ENCODE results near the gene MANBA.

DNA sequence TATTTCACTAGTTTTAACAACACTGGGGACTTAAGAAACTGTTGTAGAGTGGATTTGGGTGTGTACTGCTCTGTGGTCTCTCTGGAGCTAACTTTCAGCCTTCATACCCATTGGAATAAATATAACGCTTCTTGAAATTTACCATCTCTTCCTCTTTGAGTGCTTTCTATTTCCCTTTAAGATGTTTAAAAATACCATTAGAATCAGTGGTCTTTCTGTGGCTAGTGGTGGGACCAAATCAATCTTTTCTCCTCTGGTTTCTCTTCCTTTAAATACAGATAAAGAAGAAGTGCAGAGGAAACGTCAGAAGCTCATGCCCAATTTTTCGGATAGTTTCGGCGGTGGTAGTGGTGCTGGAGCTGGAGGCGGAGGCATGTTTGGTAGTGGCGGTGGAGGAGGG lies 167.6 kb downstream of the MANBA start:
- TF ChIP-seq, protein P1, sequence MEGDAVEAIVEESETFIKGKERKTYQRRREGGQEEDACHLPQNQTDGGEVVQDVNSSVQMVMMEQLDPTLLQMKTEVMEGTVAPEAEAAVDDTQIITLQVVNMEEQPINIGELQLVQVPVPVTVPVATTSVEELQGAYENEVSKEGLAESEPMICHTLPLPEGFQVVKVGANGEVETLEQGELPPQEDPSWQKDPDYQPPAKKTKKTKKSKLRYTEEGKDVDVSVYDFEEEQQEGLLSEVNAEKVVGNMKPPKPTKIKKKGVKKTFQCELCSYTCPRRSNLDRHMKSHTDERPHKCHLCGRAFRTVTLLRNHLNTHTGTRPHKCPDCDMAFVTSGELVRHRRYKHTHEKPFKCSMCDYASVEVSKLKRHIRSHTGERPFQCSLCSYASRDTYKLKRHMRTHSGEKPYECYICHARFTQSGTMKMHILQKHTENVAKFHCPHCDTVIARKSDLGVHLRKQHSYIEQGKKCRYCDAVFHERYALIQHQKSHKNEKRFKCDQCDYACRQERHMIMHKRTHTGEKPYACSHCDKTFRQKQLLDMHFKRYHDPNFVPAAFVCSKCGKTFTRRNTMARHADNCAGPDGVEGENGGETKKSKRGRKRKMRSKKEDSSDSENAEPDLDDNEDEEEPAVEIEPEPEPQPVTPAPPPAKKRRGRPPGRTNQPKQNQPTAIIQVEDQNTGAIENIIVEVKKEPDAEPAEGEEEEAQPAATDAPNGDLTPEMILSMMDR (conservative IDR thresholded peaks at IDR 0.05) = no peak
- no peak for TF ChIP-seq ZFX (IDR thresholded peaks at IDR 0.05)
